Measurements from ENCODE around the gene RNPEP.
"Not testable (repeated sequence)": the region's sequence is repeated elsewhere in the genome, so short reads cannot be mapped to it uniquely, and the experiment has no call there.

DNA sequence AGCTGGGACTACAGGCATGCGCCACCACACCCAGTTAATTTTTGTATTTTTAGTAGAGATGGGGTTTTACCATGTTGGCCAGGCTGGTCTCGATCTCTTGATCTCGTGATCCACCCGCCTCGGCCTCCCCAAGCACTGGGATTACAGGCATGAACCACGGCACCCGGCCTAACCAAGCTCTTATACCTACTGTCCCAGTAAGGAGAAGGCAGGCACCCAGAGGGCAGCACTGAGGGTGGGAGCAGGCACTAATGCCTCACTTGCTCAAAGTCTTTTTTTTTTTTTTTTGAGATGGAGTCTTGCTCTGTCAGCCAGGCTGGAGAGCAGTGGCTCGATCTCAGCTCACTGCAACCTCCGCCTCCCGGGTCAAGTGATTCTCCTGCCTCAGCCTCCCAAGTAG, 42.1 kb upstream of the RNPEP start:
- TF ChIP-seq, protein P1, sequence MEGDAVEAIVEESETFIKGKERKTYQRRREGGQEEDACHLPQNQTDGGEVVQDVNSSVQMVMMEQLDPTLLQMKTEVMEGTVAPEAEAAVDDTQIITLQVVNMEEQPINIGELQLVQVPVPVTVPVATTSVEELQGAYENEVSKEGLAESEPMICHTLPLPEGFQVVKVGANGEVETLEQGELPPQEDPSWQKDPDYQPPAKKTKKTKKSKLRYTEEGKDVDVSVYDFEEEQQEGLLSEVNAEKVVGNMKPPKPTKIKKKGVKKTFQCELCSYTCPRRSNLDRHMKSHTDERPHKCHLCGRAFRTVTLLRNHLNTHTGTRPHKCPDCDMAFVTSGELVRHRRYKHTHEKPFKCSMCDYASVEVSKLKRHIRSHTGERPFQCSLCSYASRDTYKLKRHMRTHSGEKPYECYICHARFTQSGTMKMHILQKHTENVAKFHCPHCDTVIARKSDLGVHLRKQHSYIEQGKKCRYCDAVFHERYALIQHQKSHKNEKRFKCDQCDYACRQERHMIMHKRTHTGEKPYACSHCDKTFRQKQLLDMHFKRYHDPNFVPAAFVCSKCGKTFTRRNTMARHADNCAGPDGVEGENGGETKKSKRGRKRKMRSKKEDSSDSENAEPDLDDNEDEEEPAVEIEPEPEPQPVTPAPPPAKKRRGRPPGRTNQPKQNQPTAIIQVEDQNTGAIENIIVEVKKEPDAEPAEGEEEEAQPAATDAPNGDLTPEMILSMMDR (IDR thresholded peaks at IDR 0.05) = not testable (repeated sequence)
- not testable (repeated sequence) for TF ChIP-seq POLR2AphosphoS5 (IDR thresholded peaks at IDR 0.05; ENCODE audit: low read depth, low read length); SIN3A (IDR thresholded peaks at IDR 0.05; ENCODE audit: borderline replicate concordance, insufficient read depth, low read depth, low read length)

Data from Panc1 (cell line).